ENCODE measurements around the gene MTOR.

DNA sequence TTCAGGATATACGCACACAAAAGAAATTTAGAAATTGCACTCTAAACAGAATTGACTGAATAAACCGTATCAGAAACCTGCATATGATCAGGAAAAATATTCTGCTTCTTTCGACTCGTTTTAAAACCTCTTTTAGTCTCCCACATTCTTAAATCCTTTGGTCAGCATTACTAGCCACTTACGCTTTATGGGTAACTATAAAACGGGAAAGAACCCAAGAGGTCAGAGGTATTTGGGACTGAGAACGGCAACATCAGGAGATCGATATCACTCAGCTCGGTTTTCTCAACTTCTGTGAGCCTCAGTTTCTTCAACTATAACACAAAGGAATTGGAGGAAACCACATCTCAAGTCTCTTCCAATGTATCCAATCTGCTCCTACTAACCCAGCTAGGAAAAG, 109.6 kb downstream of the MTOR start:
- TF ChIP-seq CTCF (IDR thresholded peaks at IDR 0.05) (no peak), EZH2 (IDR thresholded peaks at IDR 0.05) (no peak)

Measured in neural progenitor cell (in vitro differentiated cells).